ENCODE results near the gene SYNGR2.

DNA sequence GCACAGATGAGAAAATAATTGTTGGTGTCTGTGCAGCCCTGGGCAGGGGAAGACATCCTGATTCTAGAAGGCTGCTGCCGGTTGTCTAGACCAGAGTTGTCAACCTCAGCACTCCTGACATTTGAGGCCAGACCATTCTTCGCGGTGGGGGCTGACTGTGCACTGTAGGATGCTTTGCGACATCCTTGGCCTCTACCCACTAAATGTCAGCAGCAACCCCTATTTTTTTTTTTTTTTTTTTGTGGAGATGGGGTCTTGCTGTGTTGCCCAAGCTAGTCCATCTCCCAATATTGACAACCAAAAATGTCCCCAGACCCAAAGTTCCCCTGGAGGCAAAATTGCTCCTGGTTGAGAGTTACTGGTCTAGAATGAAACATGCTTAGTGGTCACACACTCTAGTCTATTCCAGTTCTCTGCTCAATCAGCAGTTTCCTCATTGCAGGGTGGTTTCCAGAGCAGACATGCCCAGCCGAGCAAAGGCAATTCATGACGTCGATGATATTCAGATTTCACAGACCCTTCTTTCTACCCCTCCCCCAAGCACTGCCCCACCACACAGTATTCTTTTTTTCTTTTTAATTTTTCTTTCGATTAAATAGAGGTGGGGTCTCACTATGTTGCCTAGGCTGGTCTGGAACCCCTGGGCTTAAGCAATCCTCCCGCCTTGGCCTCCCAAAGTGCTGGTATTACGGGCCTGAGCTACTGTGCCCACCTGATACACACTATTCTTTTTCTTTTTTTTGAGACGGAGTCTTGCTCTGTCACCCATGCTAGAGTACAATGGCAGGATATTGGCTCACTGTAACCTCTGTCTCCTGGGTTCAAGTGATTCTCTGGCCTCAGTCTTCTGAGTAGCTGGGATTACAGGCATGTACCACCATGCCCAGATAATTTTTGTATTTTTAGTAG is 13.2 kb upstream of the SYNGR2 start:
- TF ChIP-seq, protein P1, sequence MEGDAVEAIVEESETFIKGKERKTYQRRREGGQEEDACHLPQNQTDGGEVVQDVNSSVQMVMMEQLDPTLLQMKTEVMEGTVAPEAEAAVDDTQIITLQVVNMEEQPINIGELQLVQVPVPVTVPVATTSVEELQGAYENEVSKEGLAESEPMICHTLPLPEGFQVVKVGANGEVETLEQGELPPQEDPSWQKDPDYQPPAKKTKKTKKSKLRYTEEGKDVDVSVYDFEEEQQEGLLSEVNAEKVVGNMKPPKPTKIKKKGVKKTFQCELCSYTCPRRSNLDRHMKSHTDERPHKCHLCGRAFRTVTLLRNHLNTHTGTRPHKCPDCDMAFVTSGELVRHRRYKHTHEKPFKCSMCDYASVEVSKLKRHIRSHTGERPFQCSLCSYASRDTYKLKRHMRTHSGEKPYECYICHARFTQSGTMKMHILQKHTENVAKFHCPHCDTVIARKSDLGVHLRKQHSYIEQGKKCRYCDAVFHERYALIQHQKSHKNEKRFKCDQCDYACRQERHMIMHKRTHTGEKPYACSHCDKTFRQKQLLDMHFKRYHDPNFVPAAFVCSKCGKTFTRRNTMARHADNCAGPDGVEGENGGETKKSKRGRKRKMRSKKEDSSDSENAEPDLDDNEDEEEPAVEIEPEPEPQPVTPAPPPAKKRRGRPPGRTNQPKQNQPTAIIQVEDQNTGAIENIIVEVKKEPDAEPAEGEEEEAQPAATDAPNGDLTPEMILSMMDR (tag by site-specific recombination; IDR thresholded peaks at IDR 0.05): no peak
- TF ChIP-seq, protein P2, sequence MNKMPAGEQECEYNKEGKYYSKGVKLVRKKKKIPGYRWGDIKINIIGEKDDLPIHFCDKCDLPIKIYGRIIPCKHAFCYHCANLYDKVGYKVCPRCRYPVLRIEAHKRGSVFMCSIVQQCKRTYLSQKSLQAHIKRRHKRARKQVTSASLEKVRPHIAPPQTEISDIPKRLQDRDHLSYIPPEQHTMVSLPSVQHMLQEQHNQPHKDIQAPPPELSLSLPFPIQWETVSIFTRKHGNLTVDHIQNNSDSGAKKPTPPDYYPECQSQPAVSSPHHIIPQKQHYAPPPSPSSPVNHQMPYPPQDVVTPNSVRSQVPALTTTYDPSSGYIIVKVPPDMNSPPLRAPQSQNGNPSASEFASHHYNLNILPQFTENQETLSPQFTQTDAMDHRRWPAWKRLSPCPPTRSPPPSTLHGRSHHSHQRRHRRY (tag by site-specific recombination; IDR thresholded peaks at IDR 0.05): no peak
- TF ChIP-seq, protein P3, sequence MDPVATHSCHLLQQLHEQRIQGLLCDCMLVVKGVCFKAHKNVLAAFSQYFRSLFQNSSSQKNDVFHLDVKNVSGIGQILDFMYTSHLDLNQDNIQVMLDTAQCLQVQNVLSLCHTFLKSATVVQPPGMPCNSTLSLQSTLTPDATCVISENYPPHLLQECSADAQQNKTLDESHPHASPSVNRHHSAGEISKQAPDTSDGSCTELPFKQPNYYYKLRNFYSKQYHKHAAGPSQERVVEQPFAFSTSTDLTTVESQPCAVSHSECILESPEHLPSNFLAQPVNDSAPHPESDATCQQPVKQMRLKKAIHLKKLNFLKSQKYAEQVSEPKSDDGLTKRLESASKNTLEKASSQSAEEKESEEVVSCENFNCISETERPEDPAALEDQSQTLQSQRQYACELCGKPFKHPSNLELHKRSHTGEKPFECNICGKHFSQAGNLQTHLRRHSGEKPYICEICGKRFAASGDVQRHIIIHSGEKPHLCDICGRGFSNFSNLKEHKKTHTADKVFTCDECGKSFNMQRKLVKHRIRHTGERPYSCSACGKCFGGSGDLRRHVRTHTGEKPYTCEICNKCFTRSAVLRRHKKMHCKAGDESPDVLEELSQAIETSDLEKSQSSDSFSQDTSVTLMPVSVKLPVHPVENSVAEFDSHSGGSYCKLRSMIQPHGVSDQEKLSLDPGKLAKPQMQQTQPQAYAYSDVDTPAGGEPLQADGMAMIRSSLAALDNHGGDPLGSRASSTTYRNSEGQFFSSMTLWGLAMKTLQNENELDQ (tag by site-specific recombination; IDR thresholded peaks at IDR 0.05; ENCODE audit: low read depth): no peak
- no peak for TF ChIP-seq ZBTB21 (tag by site-specific recombination; IDR thresholded peaks at IDR 0.05)
- no peak for TF ChIP-seq ZNF555 (tag by site-specific recombination; conservative IDR thresholded peaks at IDR 0.05)
- TF ChIP-seq ZBTB1 (tag by site-specific recombination; IDR thresholded peaks at IDR 0.05): no peak
- no peak for TF ChIP-seq ZNF626 (tag by site-specific recombination; IDR thresholded peaks at IDR 0.05)
- no peak for TF ChIP-seq ZNF48 (tag by site-specific recombination; IDR thresholded peaks at IDR 0.05)
- TF ChIP-seq YY1 (tag by site-specific recombination; IDR thresholded peaks at IDR 0.05): no peak
- TF ChIP-seq FEZF1 (tag by site-specific recombination; IDR thresholded peaks at IDR 0.05): no peak

All from HEK293 (cell line).